ENCODE results near the gene TMEM163.
A peak's percentile ranks its signal among the peaks of the same experiment; 100 is the strongest.
"Not testable (repeated sequence)": the region's sequence is repeated elsewhere in the genome, so short reads cannot be mapped to it uniquely, and the experiment has no call there.

The TMEM163 gene

DNA sequence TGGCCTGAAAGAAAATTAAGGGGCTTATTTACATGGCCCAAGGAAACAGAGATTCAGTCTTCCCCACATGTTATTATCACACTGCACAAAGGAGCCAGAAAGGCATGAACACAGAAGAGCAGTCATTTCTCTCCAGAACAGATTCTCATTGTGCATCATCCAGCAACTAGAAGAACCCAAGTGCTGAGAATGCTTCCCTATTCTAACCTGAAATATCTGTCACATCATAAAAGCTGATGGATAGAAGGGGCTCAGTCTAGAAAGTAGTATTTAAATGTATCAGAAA lies 145.8 kb downstream of the TMEM163 start:
- no peak for DNase-seq

DNA sequence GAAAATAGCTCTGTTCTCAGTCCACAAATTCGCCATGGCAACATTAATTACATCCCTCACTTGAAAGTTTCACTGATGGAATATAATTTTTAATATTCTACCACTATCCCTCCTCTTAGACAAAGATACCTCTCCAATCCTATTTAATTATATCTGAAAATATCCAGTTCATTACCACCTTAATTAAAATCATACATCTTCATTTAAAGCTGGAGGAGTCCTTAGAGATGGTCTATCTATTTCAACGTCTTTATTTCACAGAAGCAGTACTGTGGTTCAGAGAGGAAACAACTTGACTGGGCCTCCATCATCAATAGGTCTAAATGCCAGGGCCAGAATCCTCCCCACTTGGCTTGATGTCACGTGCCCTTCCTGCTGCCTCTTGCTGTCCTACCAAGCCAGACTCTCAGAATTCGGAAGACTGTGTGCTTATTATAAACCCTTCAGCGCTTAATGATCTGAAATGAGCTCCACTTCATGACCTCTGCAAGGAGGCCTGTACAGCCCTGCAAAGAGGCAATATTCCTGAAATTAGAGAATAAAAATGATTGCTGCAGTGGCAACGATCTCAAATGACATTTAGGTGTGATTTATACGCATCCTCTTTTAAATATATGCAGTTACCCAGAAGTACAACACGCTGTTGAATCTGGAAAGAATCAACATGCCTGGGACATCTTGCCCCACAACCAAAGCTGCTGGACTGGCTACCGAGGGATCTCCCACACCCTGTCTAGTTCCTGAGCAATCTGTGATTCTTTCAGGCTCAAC lies 146.3 kb downstream of the TMEM163 start:
- DNase-seq: no peak

DNA sequence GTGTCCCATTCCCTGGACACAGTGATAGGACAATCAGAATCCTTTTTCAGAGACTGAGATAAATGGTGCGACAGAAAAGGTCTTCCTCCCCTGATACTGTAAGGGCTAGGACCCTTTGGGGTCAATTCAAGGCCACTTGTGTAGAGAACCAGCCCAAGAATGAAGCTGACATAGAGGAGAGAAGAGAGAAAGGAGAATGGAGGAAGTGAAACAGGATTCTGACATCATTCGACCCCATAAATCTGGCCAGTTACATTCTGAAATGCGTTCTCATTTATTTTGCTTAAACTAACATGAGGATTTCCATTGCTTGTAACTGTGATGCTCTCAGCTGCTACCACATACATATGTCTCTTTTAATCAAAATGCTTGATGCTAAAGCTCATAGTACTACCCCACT lies 148.1 kb downstream of the TMEM163 start:
- no peak for DNase-seq

DNA sequence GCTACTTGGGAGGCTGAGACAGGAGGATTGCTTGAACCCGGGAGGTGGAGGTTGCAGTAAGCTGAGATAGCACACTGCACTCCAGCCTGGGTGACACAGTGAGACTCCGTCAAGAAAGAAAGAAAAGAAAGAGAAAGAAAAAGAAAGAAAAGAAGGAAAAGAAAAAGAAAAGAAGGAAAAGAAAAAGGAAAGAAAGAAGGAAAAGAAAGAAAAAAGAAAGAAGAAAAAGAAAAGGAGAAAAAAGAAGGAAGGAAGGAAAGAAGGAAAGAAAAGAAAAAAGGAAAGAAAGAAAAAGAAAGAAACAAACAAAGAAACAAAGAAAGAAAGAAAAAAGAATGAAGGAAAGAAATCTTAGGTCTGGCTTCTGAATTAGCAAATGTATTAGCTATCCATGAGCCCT lies 150.4 kb downstream of the TMEM163 start:
- no peak for DNase-seq

DNA sequence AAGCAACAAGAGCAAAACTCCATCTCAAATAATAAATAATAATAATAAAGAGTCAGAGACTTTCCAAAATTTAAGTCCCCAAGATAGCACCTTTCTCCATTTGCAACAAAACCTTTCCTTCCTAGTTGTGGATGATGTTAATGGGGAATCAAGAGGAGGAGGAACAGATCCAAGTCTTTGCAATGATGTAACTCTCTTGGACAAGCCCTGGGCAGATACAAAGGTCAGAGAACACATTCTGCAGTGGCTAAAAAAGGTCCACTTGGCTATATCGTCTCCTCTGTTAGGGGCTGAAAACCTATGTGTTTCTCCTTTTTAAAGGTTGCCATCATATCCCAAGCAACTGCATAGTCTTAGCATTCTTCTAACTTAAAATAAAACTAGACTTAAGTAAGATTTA lies 151.1 kb downstream of the TMEM163 start:
- DNase-seq: no peak

DNA sequence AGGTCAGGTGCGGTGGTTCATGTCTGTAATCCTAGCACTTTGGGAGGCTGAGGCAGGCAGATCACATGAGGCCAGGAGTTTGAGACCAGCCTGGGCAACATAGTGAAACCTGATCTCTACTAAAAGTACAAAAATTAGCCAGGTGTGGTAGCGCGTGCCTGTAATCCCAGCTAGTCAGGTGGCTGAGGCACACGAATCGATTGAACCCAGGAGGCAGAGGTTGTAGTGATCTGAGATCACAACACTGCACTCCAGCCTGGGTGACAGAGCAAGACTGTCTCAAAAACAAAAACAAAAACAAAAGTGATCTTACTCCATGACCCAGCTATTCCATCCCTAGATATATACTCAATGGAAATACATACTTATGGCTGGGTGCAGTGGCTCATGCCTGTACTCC lies 153.8 kb downstream of the TMEM163 start:
- DNase-seq: not testable (repeated sequence)

DNA sequence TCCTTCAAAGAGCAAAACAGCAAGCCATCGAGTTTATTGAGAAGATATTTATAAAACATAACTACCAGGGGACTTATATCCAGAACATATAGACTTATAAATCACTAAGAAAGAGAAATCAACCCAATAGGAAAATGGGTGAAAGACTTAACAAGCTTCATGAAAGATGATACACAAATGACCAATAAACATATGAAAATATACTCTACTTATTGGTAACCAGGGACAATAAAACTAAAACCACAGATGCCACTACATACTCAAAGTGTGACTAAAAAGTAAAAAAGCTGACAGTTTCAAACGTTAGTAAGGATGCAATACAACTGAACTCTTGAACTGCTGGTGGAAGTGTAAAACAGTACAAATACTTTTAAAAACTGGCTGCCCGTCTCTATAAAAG lies 154.3 kb downstream of the TMEM163 start:
- DNase-seq: no peak

DNA sequence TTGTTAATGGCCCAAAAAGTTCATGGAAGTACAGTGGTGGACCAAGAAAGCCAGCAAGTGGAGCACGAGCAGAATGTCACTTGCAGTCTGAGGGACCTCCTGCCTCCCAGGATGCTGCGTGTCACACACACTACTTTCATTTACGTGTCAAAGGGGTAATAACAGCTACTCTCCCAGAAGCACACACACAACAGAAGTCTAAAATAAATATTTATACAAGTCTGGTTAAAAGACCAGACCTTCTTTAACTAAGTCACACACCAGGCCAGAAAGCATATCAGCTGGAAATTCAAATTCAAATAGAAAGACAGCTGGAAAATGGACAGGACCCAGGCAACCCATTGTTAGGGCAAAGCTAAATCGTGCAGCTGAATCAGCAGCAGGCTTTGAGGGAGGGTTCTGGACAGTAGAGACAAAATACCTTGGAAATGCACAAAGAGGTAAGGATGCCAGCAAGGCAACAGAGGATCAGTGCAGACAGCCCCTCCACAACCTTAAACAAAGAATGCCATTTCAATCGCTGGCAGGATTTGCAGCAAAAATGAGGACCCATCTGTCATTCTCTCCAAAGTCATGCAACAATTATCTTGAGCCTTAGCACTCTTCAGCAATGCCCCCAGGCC lies 160.5 kb downstream of the TMEM163 start:
- DNase-seq: no peak

DNA sequence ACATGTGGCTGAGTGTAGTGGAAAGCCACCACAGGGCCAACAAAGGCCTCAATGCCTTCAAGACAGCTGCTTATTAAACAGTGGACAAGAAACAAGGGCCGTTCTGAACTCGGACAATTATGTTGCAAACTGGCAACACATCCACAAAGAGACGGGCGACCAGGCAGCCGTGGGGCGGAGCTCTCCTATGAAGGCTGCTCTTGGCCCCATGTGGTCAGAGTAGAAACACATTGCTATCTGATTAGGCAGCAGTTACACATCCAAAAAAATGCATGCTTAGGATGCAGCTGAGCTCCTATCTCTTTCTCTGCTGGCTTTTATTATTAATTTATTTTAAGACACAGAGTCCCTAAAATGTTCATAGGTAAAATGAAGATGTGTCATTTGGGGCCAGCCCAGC lies 163.4 kb downstream of the TMEM163 start:
- no peak for DNase-seq

DNA sequence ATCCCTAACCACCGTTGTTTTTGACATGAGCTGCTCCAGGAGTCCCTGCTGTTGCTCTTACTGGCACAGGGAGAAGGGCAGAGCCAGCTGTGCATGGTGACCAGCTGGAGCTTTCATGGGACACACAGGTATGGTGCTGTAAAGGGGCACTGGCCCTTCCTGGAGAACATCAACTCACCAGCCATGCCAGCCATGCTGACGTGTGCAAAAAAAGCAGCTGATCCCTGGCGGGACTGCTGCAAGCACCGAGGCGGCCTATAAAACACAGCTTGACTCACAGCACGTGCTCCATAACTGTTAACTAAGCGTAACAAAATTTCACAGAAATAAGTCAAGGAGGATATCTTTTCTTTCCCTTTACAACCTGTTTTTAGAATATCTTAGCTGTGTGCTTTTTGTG lies 165.1 kb downstream of the TMEM163 start:
- no peak for DNase-seq

DNA sequence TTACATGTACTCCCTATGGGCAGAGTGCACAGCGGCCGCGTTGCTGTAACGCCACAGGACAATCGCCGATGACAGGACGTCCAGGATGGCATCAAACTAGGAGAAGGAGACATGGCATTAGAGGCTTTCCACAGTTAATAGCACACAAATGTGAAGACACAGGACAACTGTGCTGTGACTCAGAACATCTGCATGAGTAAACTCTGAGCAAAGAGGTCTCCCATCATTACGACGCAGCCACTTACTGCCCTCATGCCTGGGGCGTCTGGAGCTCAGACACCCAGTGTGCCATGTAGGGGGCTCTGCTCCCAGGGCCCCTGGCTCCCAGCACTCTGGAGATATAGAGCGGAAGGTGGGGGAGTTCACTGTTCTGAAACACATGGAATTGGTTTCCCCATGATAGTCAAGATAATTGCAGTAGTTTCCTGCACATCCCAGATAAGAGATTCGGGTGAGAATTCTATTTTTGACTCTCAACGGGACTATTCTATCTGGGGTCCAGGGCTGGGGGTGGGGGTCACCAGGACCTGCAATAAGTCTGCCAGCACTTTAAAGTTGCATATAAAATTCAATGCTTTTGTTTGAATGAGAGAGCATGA lies 168.1 kb downstream of the TMEM163 start:
- no peak for DNase-seq

DNA sequence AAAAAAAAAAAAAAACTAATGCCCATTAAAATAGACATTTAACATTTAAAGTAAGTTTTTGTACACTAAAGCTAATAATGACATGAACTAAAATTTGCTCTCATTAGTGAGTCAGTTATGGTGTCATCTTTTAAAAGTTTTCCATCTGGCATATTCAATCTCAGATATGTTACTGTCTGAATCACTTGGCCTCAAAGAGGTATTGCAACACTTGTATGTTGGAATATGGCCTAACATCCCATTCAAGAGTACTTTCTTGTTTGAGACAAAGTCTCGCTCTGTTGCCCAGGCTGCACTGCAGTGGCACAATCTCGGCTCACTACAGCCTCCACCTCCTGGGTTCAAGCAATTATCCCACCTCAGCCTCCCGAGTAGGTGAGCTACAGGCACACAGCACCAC lies 169.7 kb downstream of the TMEM163 start:
- peak; percentile 41 for DNase-seq

DNA sequence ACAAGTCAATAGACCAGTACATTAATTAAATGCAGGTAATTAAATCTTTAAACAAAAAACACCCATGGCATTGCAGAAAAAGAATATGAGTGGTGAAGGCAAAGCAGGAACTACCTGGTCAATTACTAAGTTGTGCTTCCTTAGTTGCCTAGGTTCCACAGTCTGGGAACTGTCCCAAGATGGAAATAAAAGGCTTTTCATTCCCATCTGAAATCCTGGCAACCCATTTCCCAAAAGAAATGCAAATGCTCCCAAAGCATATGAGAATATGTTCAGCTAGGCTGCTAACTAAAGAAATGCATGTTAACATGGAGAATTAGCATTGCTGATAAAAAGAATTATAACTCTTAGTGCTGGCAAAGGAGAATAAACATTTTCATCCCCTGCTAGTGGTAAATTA lies 177.8 kb downstream of the TMEM163 start:
- DNase-seq: no peak

DNA sequence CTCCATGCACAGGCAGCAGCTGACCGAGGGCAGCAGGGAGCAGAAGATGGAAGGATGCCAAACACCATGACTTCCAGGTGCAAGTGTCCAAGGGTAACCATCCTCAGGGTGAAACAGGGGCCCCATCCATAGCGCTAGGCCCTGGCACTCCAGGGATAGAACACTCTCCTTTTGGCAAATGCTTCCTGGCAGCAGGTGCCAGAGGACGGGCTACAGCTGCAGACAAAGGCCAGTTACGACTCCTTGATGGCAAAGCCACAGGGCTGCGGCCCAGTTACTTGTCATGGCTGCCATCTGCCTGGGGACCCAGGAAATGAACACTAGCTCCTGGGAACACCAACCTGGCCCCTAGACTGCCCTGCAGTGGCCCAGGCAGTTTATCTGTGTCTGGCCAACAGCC lies 178.8 kb downstream of the TMEM163 start:
- DNase-seq: no peak

DNA sequence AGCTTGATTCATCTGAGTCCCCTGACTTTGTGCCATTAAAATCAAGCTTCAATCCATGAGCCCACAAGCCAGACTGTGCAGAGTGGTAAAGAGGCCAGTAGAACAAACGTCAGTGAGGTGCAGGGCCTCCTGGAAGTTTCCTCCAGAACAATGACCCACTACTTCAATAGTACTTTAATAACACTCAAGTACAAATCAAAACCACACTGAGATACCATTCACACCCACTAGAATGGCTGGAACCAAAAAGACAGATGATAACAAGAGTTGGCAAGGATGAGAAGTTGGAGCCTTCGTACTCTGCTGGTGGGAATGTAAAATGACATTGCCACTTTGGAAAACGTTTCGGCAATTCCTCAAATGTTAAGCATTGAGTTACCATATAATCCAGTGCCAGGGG lies 181.1 kb downstream of the TMEM163 start:
- no peak for DNase-seq

DNA sequence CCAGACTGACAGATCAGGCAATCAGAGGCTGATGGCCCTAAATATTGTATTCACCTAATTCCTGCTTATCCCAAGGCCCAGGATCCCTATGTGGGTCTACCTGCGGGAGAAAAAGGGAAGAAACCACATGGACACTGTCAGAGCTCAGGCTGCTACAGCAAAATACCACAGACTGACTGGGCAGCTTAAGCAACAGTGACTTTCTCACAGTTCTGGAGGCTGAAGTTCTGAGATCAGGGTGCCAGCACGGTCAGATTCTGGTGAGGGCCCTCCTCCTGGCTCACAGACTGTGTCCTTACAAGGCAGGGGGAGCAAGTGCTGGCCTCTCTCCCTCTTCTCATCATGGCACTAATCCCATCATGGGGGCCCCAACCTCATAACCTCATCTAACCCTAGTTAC lies 181.7 kb downstream of the TMEM163 start:
- DNase-seq: no peak

DNA sequence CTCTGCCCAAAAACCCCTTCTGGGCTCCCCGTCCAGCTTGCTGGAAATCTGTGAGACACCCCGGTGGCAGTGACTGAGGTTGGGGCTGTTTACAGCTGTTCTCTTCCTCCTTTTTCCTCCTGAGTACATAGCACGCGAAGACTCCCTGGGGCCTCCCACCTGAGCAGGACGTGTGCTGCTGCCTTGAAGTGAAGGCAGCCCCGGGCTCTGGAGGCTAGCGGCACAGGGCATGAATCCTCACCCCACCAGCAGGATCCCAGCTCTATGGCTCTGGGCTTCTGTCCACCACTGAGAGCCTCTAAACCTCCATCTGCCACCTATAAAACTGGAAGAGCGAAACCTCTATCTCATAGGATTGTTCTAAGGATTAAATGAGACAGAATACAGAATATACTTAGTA lies 182.5 kb downstream of the TMEM163 start:
- no peak for DNase-seq

DNA sequence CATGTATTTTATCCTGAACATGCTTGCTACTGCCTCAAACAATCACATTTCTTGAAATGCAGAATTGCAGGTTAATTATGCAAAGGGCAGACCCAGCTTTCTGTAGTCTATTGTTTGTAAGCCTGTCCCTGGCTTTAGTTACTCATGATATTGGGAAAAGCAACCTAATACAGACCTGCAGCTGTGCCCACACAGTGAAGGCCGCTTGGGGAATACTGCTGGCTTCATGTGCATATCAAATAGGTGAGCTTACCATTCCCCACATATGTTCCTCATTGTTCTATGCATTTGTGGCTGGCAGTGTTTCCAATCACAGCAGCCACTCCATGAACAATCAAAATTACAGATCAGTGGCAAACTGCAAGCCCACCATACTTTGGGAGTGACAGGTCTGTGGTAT lies 186.3 kb downstream of the TMEM163 start:
- DNase-seq: no peak

DNA sequence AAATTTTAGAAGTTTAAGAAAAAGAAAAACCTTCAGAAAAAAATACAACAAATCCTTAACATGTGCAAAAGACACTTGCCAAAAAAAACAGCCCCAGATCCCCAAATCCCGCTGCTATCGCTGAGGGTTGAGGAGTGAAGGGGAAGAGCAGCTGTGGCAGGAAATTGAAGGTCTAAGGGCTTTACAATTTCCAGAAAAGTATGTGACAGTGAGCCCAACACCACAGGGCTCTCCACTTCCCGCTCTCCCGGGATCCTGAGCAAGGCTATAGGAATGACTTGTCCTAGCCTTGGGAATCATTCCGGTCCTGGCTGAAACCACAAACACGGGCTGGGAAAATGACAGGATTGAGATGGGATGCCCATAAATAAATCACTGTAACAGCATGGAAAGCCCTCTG lies 191.4 kb downstream of the TMEM163 start:
- no peak for DNase-seq

DNA sequence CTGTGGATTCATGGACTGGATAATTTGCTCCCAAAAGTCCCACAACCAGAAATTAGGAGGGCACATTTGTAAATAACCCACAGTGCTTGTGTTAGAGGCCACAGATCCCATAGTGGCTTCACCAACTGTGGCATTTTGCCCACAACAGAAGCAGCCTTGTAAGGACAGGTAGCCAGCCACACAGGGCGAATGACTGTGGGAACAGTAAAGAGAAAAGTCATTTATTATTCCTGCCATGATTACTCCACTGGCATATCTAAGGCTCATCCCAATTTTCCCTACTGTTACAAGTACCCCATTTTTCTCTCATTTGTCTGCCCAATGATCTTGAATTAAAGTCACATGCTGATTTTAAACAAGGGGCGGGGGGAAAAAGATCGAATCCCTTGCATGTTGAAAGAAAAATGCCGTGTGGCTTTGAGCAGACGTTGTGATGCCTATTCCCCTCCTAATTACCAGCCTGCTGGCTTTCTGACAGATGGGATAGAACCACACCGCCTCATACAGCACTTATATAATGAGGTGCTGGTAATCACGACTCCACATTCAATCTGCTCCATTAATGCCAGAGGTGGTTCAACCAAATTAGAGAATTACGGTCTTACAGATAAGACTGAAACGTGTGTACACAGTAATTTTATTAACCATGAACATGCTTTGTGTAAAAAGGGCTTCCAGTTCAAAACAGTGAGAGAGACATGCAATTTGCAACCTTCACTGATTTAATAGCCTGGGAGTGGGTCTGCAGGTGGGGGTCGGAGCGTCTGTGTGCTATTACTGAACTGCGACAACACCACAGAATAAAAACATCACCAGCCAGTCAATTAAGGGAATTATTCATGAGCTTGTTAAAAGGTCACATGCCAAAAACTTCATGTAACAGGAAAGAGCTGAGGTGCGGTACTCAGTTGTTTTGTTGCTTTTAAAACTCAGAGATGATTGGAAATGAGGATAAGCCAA lies 196.0 kb downstream of the TMEM163 start:
- DNase-seq: no peak

DNA sequence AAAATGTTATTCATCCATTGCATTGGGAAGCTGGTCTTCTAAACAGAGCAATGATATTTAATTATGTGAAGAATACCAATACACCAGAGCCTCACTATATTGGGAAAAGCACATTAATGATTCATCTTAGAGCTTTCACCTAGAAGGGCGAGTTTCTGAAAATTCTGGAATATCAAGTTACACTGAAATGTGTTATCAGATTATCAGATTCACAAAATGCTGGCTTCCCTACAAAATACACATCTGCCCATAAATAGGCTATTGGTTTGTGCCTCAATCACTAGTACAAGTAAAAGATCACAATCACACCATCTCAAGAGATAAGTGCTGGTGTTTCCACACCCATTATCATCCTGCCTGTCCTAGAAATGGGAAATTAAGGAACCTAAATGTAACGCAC lies 200.7 kb downstream of the TMEM163 start:
- DNase-seq: no peak

DNA sequence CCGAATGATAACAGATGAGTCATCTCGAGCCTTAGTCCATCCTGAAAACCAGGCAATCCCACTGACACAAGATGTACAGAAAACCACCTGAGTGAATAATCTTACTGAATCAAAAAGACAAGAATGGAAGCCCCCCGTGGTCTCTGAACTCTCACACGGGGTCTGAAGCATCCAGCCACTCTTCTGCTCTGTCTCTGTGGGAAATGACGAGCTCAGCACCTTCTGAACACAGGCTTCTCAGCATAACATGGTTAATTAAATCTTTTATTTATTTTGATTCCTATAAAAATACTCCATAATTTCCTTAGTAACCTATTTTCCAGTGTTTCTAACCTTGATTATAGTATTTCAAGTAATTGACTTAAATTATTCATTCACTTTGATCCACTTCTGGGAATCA lies 203.7 kb downstream of the TMEM163 start:
- no peak for DNase-seq

DNA sequence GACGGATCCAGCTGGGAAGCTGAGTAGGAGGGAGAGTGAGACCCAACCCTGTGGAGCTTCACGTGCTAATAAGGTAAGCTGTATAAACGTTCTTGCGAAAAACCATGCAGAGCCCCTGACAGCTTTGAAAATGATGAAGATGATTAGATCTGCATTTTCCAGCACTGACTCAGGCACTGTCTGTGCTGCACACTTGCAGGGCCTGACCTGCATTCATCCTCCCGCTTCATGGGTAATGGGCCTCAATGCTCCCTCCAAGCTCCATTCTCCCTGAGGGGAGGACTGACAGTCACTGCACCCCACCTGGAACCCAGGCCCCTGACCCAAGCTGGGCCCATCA lies 205.4 kb downstream of the TMEM163 start:
- no peak for DNase-seq
